K562 (cell line): ENCODE measurements around the gene WNK2. TPM values are rescaled to one million over a fixed set of nuclear protein-coding genes. Genes with fewer than 3 reads are reported as not detected.

ENCODE experiments used
- ATAC-seq: fragments of 200-7000 bp; cut with Tn5 transposase; 3 replicates; pipeline ENCODE4 v1.9.1; 2020; ENCODE audit warnings: moderate library complexity
- BruUV-seq: library from RNA; stranded (reverse); fragments of 400-500 nt; replicated peaks from 2 replicates; lab custom pipeline; 2021; lab: Mats Ljungman, UMichigan
- CTCF ChIA-PET: fragments of 300-600 bp; formaldehyde crosslinking; extraction: SDS; loops from one replicate; lab custom pipeline; 2021; ENCODE audit warnings: low intra/inter-chr PET ratio; lab: Yijun Ruan, JAX
- POLR2A ChIA-PET: fragments of 300-600, 350-650 bp; sonication (Branson Sonifier 250); formaldehyde crosslinking; extraction: SDS; loops from one replicate; lab custom pipeline; 2021; ENCODE audit warnings: antibody characterized with exemption, inconsistent platforms; lab: Yijun Ruan, JAX
- DNase-seq, 4 experiments: peaks; one replicate each; pipeline versions ENCODE4 v3.0.0 to v3.0.0-alpha.2; 2011 to 2018; ENCODE audit warnings: low spot score in 3 of 4, mixed read lengths in 3 of 4; ENCODE audit errors: extremely low read depth in 1 of 4
- FAIRE-seq: peaks from 2 replicates; lab custom pipeline; 2011; peaks lifted over from hg19 to GRCh38; lab: Jason Lieb, UNC
- H2AFZ ChIP-seq: 2 replicates; pipeline ENCODE4 v1.6.0; 2011; ENCODE audit warnings: low read depth, low read length, control low read depth, inconsistent platforms
- H3K27ac ChIP-seq: fragments of 200-600 bp; 3 replicates; pipeline ENCODE4 v1.8.0; 2011; ENCODE audit warnings: low read depth, mild to moderate bottlenecking, control low read depth, inconsistent platforms, low read length, moderate library complexity, mixed read lengths; ENCODE audit errors: extremely low read depth
- H3K27me3 ChIP-seq, 2 experiments: fragments of 300-600 bp in 1 of 2; 2 replicates in 1 of 2; 3 replicates in 1 of 2; pipeline versions ENCODE4 v1.6.0 to v1.8.0; 2011; ENCODE audit warnings: inconsistent platforms in 2 of 2, low read length in 2 of 2, mild to moderate bottlenecking in 1 of 2, mixed read lengths in 1 of 2, moderate library complexity in 1 of 2; ENCODE audit not compliant: control insufficient read depth in 2 of 2, insufficient read depth in 2 of 2
- H3K36me3 ChIP-seq: fragments of 300-600 bp; 3 replicates; pipeline ENCODE4 v1.8.0; 2011; ENCODE audit warnings: mild to moderate bottlenecking, low read length, inconsistent platforms; ENCODE audit not compliant: control insufficient read depth, insufficient read depth
- H3K4me1 ChIP-seq, 2 experiments: fragments of 200-600 bp in 1 of 2; replicated peaks in 1 of 2; 2 replicates in 1 of 2; 3 replicates in 1 of 2; pipeline versions ENCODE4 v1.5.1 to v1.8.0; 2011; ENCODE audit warnings: inconsistent platforms in 2 of 2, low read length in 2 of 2, mild to moderate bottlenecking in 1 of 2, mixed read lengths in 1 of 2, moderate library complexity in 1 of 2; ENCODE audit not compliant: control insufficient read depth in 2 of 2, insufficient read depth in 2 of 2
- H3K4me2 ChIP-seq: 2 replicates; pipeline ENCODE4 v1.6.1; 2011; ENCODE audit warnings: low read length, control low read depth, inconsistent platforms, mixed read lengths; ENCODE audit not compliant: insufficient read depth
- H3K4me3 ChIP-seq: fragments of 200-600 bp; sonication (generic), shearing (Covaris generic); 2 replicates; pipeline ENCODE4 v1.5.1; 2016; ENCODE audit warnings: control low read depth, inconsistent platforms
- H3K79me2 ChIP-seq: fragments of 200-600 bp; 3 replicates; pipeline ENCODE4 v1.8.0; 2011; ENCODE audit warnings: low read length, inconsistent platforms; ENCODE audit not compliant: control insufficient read depth, insufficient read depth
- H3K9ac ChIP-seq, 2 experiments: 2 replicates each; pipeline versions ENCODE4 v1.6.0 to v1.6.1; 2011; ENCODE audit warnings: low read depth in 2 of 2, low read length in 2 of 2, control low read depth in 1 of 2, inconsistent platforms in 1 of 2, mild to moderate bottlenecking in 1 of 2, mixed read lengths in 1 of 2; ENCODE audit not compliant: insufficient read depth in 1 of 2
- H3K9me1 ChIP-seq: one replicate; pipeline ENCODE4 v1.6.0; 2011; ENCODE audit warnings: inconsistent platforms, mild to moderate bottlenecking, low read length, moderate library complexity; ENCODE audit not compliant: control insufficient read depth, insufficient read depth
- H3K9me3 ChIP-seq: replicated peaks from 2 replicates; pipeline ENCODE4 v1.5.1; 2011; ENCODE audit warnings: low read depth, low read length, inconsistent platforms; ENCODE audit not compliant: control insufficient read depth, insufficient read depth
- H4K20me1 ChIP-seq: replicated peaks from 2 replicates; pipeline ENCODE4 v1.6.1; 2011; ENCODE audit warnings: low read length, inconsistent platforms, mixed read lengths; ENCODE audit not compliant: control insufficient read depth, insufficient read depth
- BCOR ChIP-seq: fragments of 450-650 bp; IDR thresholded peaks from 2 replicates; pipeline ENCODE4 v1.6.1; 2016
- CBFA2T3 ChIP-seq: fragments of 450-650 bp; IDR thresholded peaks from 2 replicates; pipeline ENCODE4 v1.6.1; 2017
- CEBPG ChIP-seq, 3 experiments: fragments of 200-800 bp in 1 of 3; sonication (Bioruptor generic) in 1 of 3; sonication (generic) in 1 of 3; formaldehyde crosslinking in 1 of 3; IDR thresholded peaks in 2 of 3; conservative IDR thresholded peaks in 1 of 3; 2 replicates each; pipeline versions ENCODE4 v1.6.1 to v1.8.0; 2016 to 2022; ENCODE audit warnings: missing compliant biosample characterization in 2 of 3, missing genetic modification characterization in 2 of 3, mild to moderate bottlenecking in 1 of 3, missing genetic modification reagents in 1 of 3
- COPS2 ChIP-seq: fragments of 450-650 bp; conservative IDR thresholded peaks from 2 replicates; pipeline ENCODE4 v1.6.1; 2016; ENCODE audit warnings: mild to moderate bottlenecking, moderate library complexity
- CREB3 ChIP-seq: fragments of 450-650 bp; conservative IDR thresholded peaks from 2 replicates; pipeline ENCODE4 v1.6.1; 2016; ENCODE audit warnings: missing genetic modification characterization, low read depth, mild to moderate bottlenecking, missing compliant biosample characterization, moderate library complexity
- CTCFL ChIP-seq: IDR thresholded peaks from 2 replicates; pipeline ENCODE4 v1.6.1; 2011; ENCODE audit warnings: borderline replicate concordance, low read depth, mild to moderate bottlenecking, moderate library complexity, low read length; ENCODE audit not compliant: insufficient read depth, poor library complexity, severe bottlenecking
- NR2F6 ChIP-seq: fragments of 450-650 bp; formaldehyde crosslinking; IDR thresholded peaks from 2 replicates; pipeline ENCODE4 v1.4.0; 2020; ENCODE audit warnings: mild to moderate bottlenecking
- RB1 ChIP-seq: fragments of 450-650 bp; IDR thresholded peaks from 2 replicates; pipeline ENCODE4 v1.6.1; 2017; ENCODE audit warnings: low read depth, mild to moderate bottlenecking
- YY1 ChIP-seq, 3 experiments: IDR thresholded peaks; 2 replicates each; pipeline ENCODE4 v1.6.1; 2011; ENCODE audit warnings: low read length in 2 of 3, mild to moderate bottlenecking in 2 of 3, moderate library complexity in 2 of 3, borderline replicate concordance in 1 of 3, control low read depth in 1 of 3, low read depth in 1 of 3; ENCODE audit not compliant: insufficient read depth in 3 of 3, insufficient replicate concordance in 2 of 3, control insufficient read depth in 1 of 3, insufficient read length in 1 of 3; ENCODE audit errors: extremely low read depth in 1 of 3
- ZFPM2 ChIP-seq: fragments of 250-450 bp; sonication (Bioruptor Pico); IDR thresholded peaks from 2 replicates; pipeline ENCODE4 v1.5.1; 2022; ENCODE audit warnings: mild to moderate bottlenecking
- WGBS: fragments of 100-300 bp; shearing (Covaris generic); methylation state at CpG from one replicate; pipeline ENCODE4 v1.1.6; 2016; ENCODE audit warnings: low coverage, mixed read lengths; ENCODE audit not compliant: insufficient coverage; ENCODE audit errors: missing lambda C conversion rate; 5-methylcytosine and 5-hydroxymethylcytosine counted together
- in situ Hi-C: fragments of 300-500 bp; cut with MboI; formaldehyde crosslinking; loops from 4 replicates; pipeline ENCODE4 v1.15.0; 2018; ENCODE audit warnings: inconsistent platforms, mixed read lengths
- intact Hi-C: fragments of 100-400 bp; cut with micrococcal nuclease; formaldehyde crosslinking; loops from 2 replicates; pipeline ENCODE4 v1.14.2; 2022
- polyA plus RNA-seq, 8 experiments: library from polyadenylated mRNA; depleted of rRNA in 4 of 8; stranded (reverse) in 5 of 8; unstranded in 3 of 8; fragments of >200 nt; fragmentation: Nextera tagmentation in 2 of 8; fragmentation: Illumina TruSeq in 1 of 8; extraction: Ambion mirVana in 2 of 8; extraction: Trizol in 1 of 8; gene quantifications; 2 replicates each; pipeline versions ENCODE4 v1.2.1 to v1.2.3, GENCODE V29; 2011 to 2014; ENCODE audit warnings: inconsistent platforms in 1 of 8, missing spikeins in 1 of 8
- total RNA-seq, 7 experiments: library from RNA; depleted of rRNA in 6 of 7; stranded (reverse); fragments of >200 nt in 6 of 7; fragmentation: Illumina TruSeq in 2 of 7; extraction: Trizol in 2 of 7; gene quantifications; 2 replicates each; pipeline versions ENCODE4 v1.2.1 to v1.2.3, GENCODE V29; 2011 to 2021; ENCODE audit warnings: low replicate concordance in 1 of 7

The WNK2 gene
- total and polyA plus RNA-seq, 9 of the 15 experiments (the other 6 are each of a cell fraction or from before 2014, with no cell fraction given), result 0.36 to 3.3 (median 0.64) TPM; not detected in 2

- no peak overlapping the region for H3K4me2 ChIP-seq
- no TSS peak for BruUV-seq
- H4K20me1 ChIP-seq, result no peaks in the 10 kb centered on the region
- intact Hi-C loops (no loop called here), in situ Hi-C loops (no loop called here)
- CTCF ChIA-PET, result no interaction called here
- H2AFZ ChIP-seq, result no peak overlapping the region
- WGBS, result 8% methylated on average over 42 of the region's 66 CpGs
- H3K9me3 ChIP-seq, result no peaks in the 10 kb centered on the region
- POLR2A ChIA-PET, result interaction anchor here (0.6 to 1.0 kb wide), 2 partner anchors 14 to 16 kb away, joined by 3 read pairs; no protein-coding TSS in a partner anchor
- H3K79me2 ChIP-seq, result no peaks in the 10 kb centered on the region
- peaks cover 24 to 32% of the 10 kb centered on the region in 2 experiments; a peak in 4 of 5 replicates for H3K27me3 ChIP-seq
- H3K9ac ChIP-seq, result 0 out of 4 replicates have a peak overlapping the region, but pooled peaks of 1 of the 2 experiments have one; percentile 9
- DNase-seq (no peak), FAIRE-seq (no peak), ATAC-seq (no peak)
- no peak overlapping the region for H3K27ac ChIP-seq
- no peaks in the 10 kb centered on the region for H3K36me3 ChIP-seq
- H3K4me3 ChIP-seq, result no peak overlapping the region
- peaks cover 0 to 7% of the 10 kb centered on the region in 2 experiments; a peak in 2 of 5 replicates for H3K4me1 ChIP-seq
- H3K9me1 ChIP-seq, result no peaks in the 10 kb centered on the region
- TF ChIP-seq CREB3 (tag) (no peak), ZFPM2 (CRISPR knock-in tag) (no peak), RB1 (no peak), COPS2 (no peak), YY1 (IDR thresholded peaks at IDR 0.05; ENCODE audit: borderline replicate concordance in 1 of 3, control insufficient read depth in 1 of 3, extremely low read depth in 1 of 3, insufficient read depth in 3 of 3, insufficient read length in 1 of 3, insufficient replicate concordance in 2 of 3, low read depth in 1 of 3, low read length in 2 of 3) (no peak), NR2F6 (CRISPR knock-in tag) (no peak), CTCFL (no peak), CBFA2T3 (no peak), CEBPG (CRISPR knock-in tag; IDR thresholded peaks at IDR 0.05) (no peak), CEBPG (tag; conservative IDR thresholded peaks at IDR 0.05 in 1 of 2, IDR thresholded peaks at IDR 0.05 in 1 of 2) (no peak), BCOR (no peak)
Measured at GRCh38 chr9:93346231-93347112, 162.5 kb downstream of the WNK2 start.
